Iris pigment epithelial cell (primary cell): ENCODE measurements around the gene KCNJ5.
A peak's percentile ranks its signal among the peaks of the same experiment; 100 is the strongest.
"Not testable (repeated sequence)": the region's sequence is repeated elsewhere in the genome, so short reads cannot be mapped to it uniquely, and the experiment has no call there.

Experiments
- DNase-seq: peaks from one replicate; pipeline ENCODE4 v3.0.0-alpha.2; 2011; ENCODE audit warnings: low read depth

Gene KCNJ5

DNA sequence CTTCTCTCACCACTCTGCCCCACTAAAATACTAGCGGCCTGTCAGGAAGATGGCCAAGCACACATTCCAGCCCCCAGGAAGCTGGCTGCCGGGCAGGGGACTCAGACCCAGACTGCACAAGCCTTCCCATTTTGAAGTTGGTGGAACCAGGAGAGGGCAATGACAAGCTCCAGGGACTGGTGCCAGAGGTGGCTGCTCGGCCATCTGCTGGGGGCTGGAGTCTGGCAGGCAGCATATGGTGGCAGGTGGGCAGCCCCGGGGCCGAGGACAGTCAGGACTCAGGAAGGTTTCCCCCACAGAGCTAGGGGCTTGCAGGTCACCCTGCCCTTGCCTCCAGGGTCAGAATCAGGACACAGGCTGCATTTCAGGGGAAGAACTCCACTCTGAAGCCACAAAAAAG lies 22.6 kb downstream of the KCNJ5 start:
- no peak for DNase-seq

DNA sequence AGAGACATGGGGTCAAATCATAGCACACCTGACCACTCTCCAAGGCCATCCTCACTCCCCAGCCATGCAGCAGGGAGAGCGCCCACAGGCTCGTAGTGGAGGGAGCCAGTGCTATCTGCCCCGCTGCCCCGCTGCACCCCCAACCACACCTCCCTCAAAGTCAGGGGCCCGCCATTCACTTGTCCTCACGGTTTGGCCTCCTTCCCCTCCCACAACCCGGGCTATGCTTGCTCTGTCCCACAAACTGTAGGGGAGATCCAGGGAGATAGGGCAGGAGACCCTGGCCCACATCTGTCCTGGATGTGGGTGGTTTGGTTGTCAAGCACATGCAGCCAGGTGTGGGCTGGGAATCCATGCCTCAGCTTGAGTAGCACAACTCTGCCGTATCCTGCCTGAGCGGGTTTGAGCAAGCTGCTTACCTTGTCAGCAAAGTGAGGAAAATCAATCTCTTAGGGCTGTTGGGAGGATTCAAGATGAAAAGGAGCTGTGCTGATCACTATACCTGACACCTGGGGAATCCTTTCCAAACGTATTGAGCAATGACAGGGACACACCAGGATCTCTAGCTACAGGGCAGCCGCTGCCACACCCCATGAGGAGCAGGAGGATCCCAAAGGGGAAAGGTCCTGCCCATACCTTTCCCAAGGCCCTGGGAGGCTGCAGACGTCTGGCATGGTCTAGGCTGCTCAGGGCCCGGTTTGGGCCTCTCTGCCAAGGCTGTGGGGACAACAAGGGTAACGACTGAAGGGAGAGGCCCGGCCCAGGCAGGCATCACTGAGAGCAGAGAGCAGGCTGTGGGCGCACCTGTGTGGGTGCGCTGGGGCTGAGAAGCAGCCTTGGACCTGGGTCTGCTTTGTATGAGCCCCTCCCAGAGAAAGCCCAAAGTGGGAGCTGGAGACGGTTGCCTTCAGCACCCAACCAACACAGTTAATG lies 23.3 kb downstream of the KCNJ5 start:
- DNase-seq, result no peak

- DNase-seq, result no peak
These were observed 24.0 kb downstream of the KCNJ5 start for GRCh38 chr11:128915149-128915521.

GRCh38 chr11:128916037-128916572 lies 24.9 kb downstream of the KCNJ5 start:
- no peak for DNase-seq

- no peak for DNase-seq
These were observed 25.5 kb downstream of the KCNJ5 start for GRCh38 chr11:128916681-128917080.

DNA sequence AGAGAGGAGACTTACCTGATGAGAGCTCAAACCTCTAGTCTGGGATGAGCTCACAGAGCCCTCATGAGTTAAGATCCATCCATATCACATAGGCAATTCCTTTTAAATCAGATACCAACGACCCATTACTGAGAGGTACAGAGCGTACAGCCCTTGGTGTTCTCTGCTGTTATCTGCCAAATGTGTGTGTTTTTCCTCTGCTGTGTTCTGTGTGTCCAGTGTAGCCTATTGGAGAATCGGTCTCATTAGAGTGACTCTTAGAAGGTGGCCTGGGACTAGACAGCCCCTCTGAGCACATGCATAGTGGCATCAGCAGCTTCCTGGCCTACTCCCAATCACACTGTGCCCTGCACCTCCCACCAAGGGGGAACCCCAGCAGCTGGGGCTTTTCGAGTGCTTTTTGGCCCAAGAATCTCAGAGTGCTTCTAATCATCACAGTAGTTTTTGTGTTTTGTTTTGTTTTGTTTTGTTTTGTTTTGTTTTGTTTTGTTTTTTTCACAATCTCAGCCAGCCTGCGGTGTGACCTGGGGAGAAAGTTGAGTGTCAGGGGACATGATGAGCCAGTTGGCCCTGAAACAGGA lies 26.1 kb downstream of the KCNJ5 start:
- no peak for DNase-seq

DNA sequence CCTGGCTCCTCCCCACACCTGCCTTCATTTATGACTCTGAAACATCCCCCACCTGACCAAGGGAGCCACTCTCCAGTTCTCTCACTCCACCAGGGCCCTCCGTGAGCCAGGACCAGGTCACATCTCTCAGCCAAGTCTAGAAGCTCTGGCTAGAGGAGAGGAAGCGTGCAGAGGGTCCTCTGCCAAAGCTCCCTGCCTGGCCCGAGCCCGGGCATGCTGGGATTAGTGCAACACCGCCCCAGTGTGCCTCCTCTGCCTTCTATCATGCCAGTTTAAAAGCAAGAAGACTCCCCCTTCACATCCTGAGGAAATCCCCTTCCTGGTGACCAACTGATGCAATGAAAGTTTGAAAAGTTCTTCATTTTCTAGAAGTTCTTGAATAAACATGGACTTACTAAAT lies 28.1 kb downstream of the KCNJ5 start:
- no peak for DNase-seq

GRCh38 chr11:128919635-128920034 lies 28.5 kb downstream of the KCNJ5 start:
- DNase-seq, result not testable (repeated sequence)

DNA sequence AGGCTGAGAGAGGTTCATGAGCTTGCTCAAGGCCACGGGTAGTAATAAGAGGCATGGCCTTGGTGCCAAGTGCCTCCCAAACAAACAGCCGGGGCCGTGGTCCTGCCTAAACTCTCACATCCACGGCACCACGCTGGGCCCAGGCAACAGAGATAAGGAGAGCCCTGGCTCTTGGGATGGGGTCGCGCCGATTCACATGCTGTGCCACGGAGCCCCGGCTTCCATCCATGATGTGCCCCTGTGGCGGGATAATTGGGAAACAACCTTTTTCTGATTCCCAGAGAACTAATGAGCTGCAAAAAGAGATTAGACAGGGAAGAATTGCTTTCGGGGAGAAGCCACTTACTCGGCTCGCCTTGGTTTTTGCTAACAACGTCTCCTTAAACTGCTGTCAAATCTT lies 29.5 kb downstream of the KCNJ5 start:
- DNase-seq, result no peak

- no peak for DNase-seq
These were observed 30.6 kb downstream of the KCNJ5 start for GRCh38 chr11:128921793-128922192.

DNA sequence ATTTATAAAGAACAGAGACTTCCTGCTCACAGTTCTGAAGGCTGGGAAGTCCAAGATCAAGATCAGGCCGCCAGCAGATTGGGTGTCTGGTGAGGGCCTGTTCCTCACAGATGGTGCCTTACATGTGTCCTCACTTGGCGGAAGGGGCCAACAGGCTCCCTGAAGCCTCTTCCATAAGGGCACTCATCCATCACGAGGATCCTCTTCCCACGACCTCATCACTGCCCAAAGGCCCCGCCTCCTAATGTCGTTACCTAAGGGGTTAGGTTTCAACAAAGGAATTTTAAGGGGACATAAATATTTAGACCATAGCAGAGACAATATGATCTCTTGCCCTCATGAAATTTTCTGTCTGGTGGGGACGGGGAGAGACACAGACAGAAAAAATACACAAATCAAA lies 32.9 kb downstream of the KCNJ5 start:
- no peak for DNase-seq

DNA sequence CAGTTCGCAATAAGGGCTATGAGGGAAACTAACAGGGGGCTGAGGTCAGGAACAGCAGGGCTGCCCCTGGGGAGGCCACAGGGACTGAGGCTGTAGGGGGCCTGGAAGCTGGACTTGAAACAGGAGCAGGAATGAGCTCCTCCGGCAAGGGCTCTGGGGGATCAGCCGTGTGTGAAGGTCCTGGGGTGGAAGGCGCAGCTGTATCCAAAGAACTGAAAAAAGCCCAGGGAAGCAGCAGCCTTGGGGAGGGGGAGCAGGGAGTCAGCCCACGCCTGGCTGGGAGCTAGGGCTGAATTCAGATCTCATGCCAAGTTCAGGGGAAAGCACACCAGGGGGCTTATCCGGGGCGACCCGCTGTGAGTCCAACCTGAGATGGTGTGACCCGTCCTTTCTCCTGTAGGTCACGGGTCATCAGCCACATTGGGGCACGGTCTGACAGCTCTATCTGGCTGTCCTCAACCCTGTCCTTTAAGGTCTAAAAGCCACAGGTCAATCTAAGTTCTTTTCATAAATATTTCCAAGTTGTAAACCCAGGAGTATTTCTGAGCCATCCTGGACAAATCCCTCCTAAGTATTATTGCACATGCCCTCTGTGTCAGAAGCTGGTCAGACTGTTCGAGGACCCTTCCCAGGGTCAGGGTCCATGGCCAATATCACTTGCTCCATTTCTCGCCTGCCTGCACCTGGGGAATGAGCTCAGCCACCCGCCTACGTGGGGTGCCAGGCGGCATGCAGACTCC lies 33.5 kb downstream of the KCNJ5 start:
- no peak for DNase-seq

DNA sequence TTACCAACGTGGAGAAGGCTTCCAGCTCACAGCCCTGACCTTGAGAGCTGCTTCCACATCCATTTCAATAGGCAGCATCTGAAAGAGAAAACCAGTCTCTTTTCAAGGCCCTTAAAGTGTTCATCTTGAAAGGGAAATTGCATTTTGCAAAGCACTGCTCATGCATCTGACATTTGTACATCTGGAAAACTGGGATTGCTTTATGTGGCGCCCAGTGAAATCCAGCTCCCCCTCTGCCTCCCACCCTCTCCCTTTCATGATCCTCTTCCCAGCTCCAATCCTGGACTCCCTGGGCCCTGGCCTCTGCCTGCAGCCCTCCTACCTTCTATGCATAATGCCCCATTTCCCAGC lies 34.1 kb downstream of the KCNJ5 start:
- no peak for DNase-seq

DNA sequence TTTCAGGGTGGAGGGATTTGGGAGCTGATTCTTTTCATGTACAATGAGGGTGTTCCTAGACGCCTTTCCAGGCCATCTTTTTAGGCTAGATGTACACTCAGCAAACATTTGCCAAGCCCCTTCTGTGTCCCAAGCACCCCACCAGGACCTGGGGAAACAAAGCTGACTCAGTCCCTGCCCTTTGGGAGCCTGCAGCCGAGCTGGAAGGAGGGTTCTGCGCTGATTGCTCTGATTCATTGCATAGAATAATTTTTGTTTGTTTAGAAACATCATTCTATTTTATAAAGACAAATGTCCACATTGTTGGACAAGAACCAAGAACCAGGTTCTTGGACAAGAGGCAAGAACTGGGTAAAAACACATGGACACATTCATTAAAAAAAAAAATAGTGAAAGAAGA lies 34.8 kb downstream of the KCNJ5 start:
- no peak for DNase-seq

GRCh38 chr11:128926437-128927107 lies 35.4 kb downstream of the KCNJ5 start:
- DNase-seq, result no peak

GRCh38 chr11:128927108-128927461 lies 35.9 kb downstream of the KCNJ5 start:
- DNase-seq, result no peak

GRCh38 chr11:128927683-128928336 lies 36.7 kb downstream of the KCNJ5 start:
- DNase-seq, result no peak

GRCh38 chr11:128928400-128928799 lies 37.2 kb downstream of the KCNJ5 start:
- no peak for DNase-seq

GRCh38 chr11:128929468-128929867 lies 38.3 kb downstream of the KCNJ5 start:
- no peak for DNase-seq

DNA sequence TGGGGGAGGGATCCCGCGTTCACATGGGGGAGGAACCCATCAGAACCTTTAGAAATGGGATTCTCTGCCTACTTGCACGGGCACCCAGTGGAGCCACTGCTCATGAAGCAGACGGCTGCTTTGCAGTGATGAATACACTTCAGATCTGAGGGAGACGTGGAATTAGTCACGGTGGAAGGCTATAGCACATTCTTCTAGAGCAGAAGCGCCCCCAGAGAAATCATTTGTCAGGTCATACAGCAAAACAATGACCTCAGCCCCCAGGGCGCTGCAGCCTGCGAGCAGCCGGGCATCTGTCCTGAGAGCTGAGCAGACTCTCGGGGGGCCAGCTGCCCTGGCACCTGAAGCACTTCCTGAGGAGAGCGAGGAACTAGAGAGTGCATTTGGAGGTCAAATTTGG lies 38.8 kb downstream of the KCNJ5 start:
- peak; percentile 50 for DNase-seq

DNA sequence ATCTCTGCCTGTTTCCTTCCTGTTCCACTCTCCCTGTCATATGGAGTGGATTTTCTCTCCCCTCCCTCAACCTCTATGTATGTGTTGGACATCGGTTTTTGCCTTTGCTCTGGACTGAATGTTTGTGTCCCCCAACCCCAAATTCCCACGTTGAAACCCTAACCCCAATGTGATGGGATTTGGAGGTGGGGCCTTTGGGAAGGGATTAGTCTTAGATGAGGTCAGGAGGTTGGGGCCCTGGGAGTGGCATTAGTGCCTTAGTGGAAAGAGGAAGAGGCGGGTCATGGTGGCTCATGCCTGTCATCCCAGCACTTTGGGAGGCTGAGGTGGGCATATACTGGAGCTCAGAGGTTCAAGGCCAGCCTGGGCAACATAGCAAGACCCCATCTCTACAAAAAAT lies 39.9 kb downstream of the KCNJ5 start:
- DNase-seq, result no peak

DNA sequence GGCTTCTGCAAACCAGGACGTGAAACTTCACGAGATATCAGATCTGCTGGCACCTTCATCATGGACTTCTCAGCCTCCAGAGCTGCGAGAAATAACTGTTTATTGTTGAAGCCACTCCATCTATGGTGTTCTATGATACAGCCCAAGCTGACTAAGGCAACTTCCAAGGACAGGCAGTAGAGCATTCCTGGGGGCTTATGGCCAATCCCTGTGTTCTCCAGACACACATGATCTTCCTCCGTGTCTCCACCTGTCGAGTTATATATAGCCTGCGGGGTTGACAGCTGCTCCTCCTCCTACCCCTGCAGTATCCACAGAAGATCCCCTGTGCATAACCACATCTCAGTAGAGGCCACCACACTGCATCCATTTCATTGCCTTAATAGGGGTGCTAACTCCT lies 40.5 kb downstream of the KCNJ5 start:
- DNase-seq, result no peak
